Measurements from ENCODE around the gene FCN2.

FCN2 gene

GRCh38 chr9:134912126-134912840 is 31.7 kb downstream of the FCN2 start:
- no peak for DNase-seq (ENCODE audit: low read depth)

- DNase-seq (ENCODE audit: low read depth), result no peak
These were observed 32.6 kb downstream of the FCN2 start for GRCh38 chr9:134913041-134913712.

GRCh38 chr9:134913713-134914500 is 33.3 kb downstream of the FCN2 start:
- DNase-seq (ENCODE audit: low read depth), result no peak

GRCh38 chr9:134914501-134914834 is 33.9 kb downstream of the FCN2 start:
- DNase-seq (ENCODE audit: low read depth), result no peak

- DNase-seq (ENCODE audit: low read depth), result no peak
These were observed 34.7 kb downstream of the FCN2 start for GRCh38 chr9:134915046-134915985.

- no peak for DNase-seq (ENCODE audit: low read depth)
These were observed 35.6 kb downstream of the FCN2 start for GRCh38 chr9:134916161-134916665.

- DNase-seq (ENCODE audit: low read depth), result no peak
These were observed 37.1 kb downstream of the FCN2 start, which contains the start of gene FCN1 for GRCh38 chr9:134917431-134918373. Gene FCN1, minus strand, starts transcription at chr9:134917912. Its CDS starts 41 bp downstream, at chr9:134917871.

- DNase-seq (ENCODE audit: low read depth), result no peak
These were observed 38.0 kb downstream of the FCN2 start for GRCh38 chr9:134918646-134919045.

GRCh38 chr9:134919303-134919702 is 38.7 kb downstream of the FCN2 start:
- DNase-seq (ENCODE audit: low read depth), result no peak

GRCh38 chr9:134922066-134922931 is 41.7 kb downstream of the FCN2 start:
- DNase-seq (ENCODE audit: low read depth), result no peak

GRCh38 chr9:134922932-134923240 is 42.3 kb downstream of the FCN2 start:
- DNase-seq (ENCODE audit: low read depth), result no peak

GRCh38 chr9:134923466-134923865 is 42.9 kb downstream of the FCN2 start:
- DNase-seq (ENCODE audit: low read depth), result no peak

- no peak for DNase-seq (ENCODE audit: low read depth)
These were observed 44.5 kb downstream of the FCN2 start for GRCh38 chr9:134925011-134925511.

GRCh38 chr9:134928436-134929192 is 48.0 kb downstream of the FCN2 start:
- DNase-seq (ENCODE audit: low read depth), result no peak

- DNase-seq (ENCODE audit: low read depth), result no peak
These were observed 48.9 kb downstream of the FCN2 start for GRCh38 chr9:134929193-134930158.

- no peak for DNase-seq (ENCODE audit: low read depth)
These were observed 49.8 kb downstream of the FCN2 start for GRCh38 chr9:134930398-134930797.

GRCh38 chr9:134932171-134932570 is 51.6 kb downstream of the FCN2 start:
- DNase-seq (ENCODE audit: low read depth), result no peak
